Measurements from ENCODE around the gene ABCC1.

GRCh38 chr16:16059895-16060590 lies 110.6 kb downstream of the ABCC1 start:
- TF ChIP-seq POLR2A (IDR thresholded peaks at IDR 0.05; ENCODE audit: low read length), result no peak
- no peak for TF ChIP-seq GATA1 (IDR thresholded peaks at IDR 0.05; ENCODE audit: low read depth, low read length)
